Kidney (tissue), 14 donors: ENCODE measurements around the gene MUC3A. TPM values are rescaled to one million over a fixed set of nuclear protein-coding genes. Genes with fewer than 3 reads are reported as not detected.
"Not testable (repeated sequence)": the region's sequence is repeated elsewhere in the genome, so short reads cannot be mapped to it uniquely, and the experiment has no call there.

Experiments used
- DNase-seq, 5 donors: peaks; one replicate each; pipeline ENCODE4 v3.0.0-alpha.2; 2013 to 2020
- FAIRE-seq: peaks from 2 replicates; lab custom pipeline; 2012; peaks lifted over from hg19 to GRCh38; lab: Jason Lieb, UNC
- H3K27ac ChIP-seq, 2 donors: one replicate each; pipeline ENCODE4 v1.7.0; 2013; ENCODE audit warnings: low read depth in 2 of 2, low read length in 2 of 2, inconsistent platforms in 1 of 2
- H3K27me3 ChIP-seq: one replicate; pipeline ENCODE4 v1.7.1; 2013; ENCODE audit warnings: low read length, inconsistent platforms; ENCODE audit not compliant: control insufficient read depth, insufficient read depth
- H3K36me3 ChIP-seq, 3 donors: one replicate each; pipeline versions ENCODE4 v1.7.0 to v1.7.1; 2013; ENCODE audit warnings: low read length in 3 of 3, control low read depth in 1 of 3, inconsistent platforms in 1 of 3; ENCODE audit not compliant: insufficient read depth in 3 of 3, control insufficient read depth in 2 of 3
- H3K4me1 ChIP-seq, 3 donors: one replicate each; pipeline versions ENCODE4 v1.7.0 to v1.7.1; 2013; ENCODE audit warnings: low read length in 3 of 3, inconsistent platforms in 1 of 3, low read depth in 1 of 3; ENCODE audit not compliant: control insufficient read depth in 2 of 3, insufficient read depth in 2 of 3
- H3K4me3 ChIP-seq, 3 donors: one replicate each; pipeline versions ENCODE4 v1.7.0 to v1.8.1; 2013; ENCODE audit warnings: low read length in 3 of 3, control low read depth in 1 of 3, inconsistent platforms in 1 of 3
- H3K9ac ChIP-seq, 3 donors: one replicate each; pipeline versions ENCODE4 v1.7.0 to v1.7.1; 2013; ENCODE audit warnings: low read length in 3 of 3, control low read depth in 1 of 3, inconsistent platforms in 1 of 3
- H3K9me3 ChIP-seq, 3 donors: one replicate each; pipeline versions ENCODE4 v1.7.0 to v1.7.1; 2013; ENCODE audit warnings: low read length in 3 of 3, control low read depth in 1 of 3, inconsistent platforms in 1 of 3; ENCODE audit not compliant: control insufficient read depth in 2 of 3, insufficient read depth in 1 of 3
- intact Hi-C: fragments of 100-400 bp; cut with DNase I; formaldehyde crosslinking; loops from one replicate; pipeline ENCODE4 v1.11.1; 2022
- polyA plus RNA-seq: library from polyadenylated mRNA; stranded (reverse); fragments of 350-450 nt; fragmentation: Illumina TruSeq; extraction: RNeasy Lipid Tissue Mini Kit (QIAGEN cat#74804); gene quantifications from one replicate; pipeline ENCODE4 v1.2.3, GENCODE V29; 2014; ENCODE audit warnings: low read depth, low replicate concordance; ENCODE audit not compliant: insufficient read depth
- total RNA-seq: library from RNA; stranded (reverse); fragmentation: NEBNext Ultra II Directional; extraction: Animal tissue kit (Norgen Biotek cat#: 25700); gene quantifications from one replicate; pipeline ENCODE4 v1.2.1, GENCODE V29; 2021
- TF ChIP-seq, protein P1 (sequence below): IDR thresholded peaks from 3 replicates; pipeline ENCODE4 v1.5.1; 2012; ENCODE audit warnings: mild to moderate bottlenecking, moderate library complexity, borderline replicate concordance; ENCODE audit not compliant: insufficient read depth; ENCODE audit errors: extremely low read depth
- donor health status: control.
- donor health status: control.
- donor health status: control.
- donor health status: control.
- donor health status: control.
- donor health status: DM: yes; HTN: yes; CAD: no.
- donor health status: Normal renal cell carcinoma (clear cell type).

MUC3A gene
- total and polyA plus RNA-seq, 2 donors from 2014 or later, result 0.65 to 39.1 TPM

DNA sequence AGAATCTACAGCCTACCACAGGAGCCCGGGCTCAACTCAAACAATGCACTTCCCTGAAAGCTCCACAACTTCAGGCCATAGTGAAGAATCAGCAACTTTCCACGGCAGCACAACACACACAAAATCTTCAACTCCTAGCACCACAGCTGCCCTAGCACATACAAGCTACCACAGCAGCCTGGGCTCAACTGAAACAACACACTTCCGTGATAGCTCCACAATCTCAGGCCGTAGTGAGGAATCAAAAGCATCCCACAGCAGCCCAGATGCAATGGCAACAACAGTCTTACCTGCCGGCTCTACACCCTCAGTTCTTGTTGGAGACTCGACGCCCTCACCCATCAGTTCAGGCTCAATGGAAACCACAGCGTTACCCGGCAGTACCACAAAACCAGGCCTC, 42.3 kb downstream of the MUC3A start:
- TF ChIP-seq, protein P1, sequence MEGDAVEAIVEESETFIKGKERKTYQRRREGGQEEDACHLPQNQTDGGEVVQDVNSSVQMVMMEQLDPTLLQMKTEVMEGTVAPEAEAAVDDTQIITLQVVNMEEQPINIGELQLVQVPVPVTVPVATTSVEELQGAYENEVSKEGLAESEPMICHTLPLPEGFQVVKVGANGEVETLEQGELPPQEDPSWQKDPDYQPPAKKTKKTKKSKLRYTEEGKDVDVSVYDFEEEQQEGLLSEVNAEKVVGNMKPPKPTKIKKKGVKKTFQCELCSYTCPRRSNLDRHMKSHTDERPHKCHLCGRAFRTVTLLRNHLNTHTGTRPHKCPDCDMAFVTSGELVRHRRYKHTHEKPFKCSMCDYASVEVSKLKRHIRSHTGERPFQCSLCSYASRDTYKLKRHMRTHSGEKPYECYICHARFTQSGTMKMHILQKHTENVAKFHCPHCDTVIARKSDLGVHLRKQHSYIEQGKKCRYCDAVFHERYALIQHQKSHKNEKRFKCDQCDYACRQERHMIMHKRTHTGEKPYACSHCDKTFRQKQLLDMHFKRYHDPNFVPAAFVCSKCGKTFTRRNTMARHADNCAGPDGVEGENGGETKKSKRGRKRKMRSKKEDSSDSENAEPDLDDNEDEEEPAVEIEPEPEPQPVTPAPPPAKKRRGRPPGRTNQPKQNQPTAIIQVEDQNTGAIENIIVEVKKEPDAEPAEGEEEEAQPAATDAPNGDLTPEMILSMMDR, result no peak

DNA sequence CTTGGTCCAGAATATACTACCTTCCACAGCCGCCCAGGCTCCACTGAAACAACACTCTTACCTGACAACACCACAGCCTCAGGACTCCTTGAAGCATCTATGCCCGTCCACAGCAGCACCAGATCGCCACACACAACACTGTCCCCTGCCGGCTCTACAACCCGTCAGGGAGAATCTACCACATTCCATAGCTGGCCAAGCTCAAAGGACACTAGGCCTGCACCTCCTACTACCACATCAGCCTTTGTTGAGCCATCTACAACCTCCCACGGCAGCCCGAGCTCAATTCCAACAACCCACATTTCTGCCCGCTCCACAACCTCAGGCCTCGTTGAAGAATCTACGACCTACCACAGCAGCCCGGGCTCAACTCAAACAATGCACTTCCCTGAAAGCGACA, 42.9 kb downstream of the MUC3A start:
- FAIRE-seq, H3K9ac ChIP-seq, H3K27me3 ChIP-seq, H3K9me3 ChIP-seq, H3K27ac ChIP-seq, H3K4me1 ChIP-seq, intact Hi-C loops, H3K4me3 ChIP-seq, H3K36me3 ChIP-seq: not testable (repeated sequence)
- peak in 1 of 5 donors; percentile 42 for DNase-seq

More for the DNA sequence above, 42.3 kb downstream of the MUC3A start:
- FAIRE-seq (no peak), DNase-seq (peak in 1 of 5 donors; percentile 17)
- no peaks in the 10 kb centered on the region for H3K27me3 ChIP-seq
- H3K9me3 ChIP-seq, result no peaks in the 10 kb centered on the region
- no peak overlapping the region for H3K9ac ChIP-seq
- no peaks in the 10 kb centered on the region for H3K36me3 ChIP-seq
- H3K27ac ChIP-seq, result no peak overlapping the region
- no peaks in the 10 kb centered on the region for H3K4me1 ChIP-seq
- H3K4me3 ChIP-seq, result no peak overlapping the region
- intact Hi-C loops, result no loop called here

DNA sequence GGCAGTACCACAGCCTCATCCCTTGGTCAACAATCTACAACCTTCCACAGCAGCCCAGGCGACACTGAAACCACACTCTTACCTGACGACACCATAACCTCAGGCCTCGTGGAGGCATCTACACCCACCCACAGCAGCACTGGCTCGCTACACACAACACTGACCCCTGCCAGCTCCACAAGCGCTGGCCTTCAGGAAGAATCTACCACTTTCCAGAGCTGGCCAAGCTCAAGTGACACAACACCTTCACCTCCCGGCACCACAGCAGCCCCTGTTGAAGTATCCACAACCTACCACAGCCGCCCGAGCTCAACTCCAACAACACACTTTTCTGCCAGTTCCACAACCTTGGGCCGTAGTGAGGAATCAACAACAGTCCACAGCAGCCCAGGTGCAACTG, 45.3 kb downstream of the MUC3A start:
- H3K9me3 ChIP-seq, H3K27me3 ChIP-seq, DNase-seq, H3K36me3 ChIP-seq, H3K4me3 ChIP-seq, H3K4me1 ChIP-seq, H3K27ac ChIP-seq, FAIRE-seq, H3K9ac ChIP-seq, intact Hi-C loops: not testable (repeated sequence)

DNA sequence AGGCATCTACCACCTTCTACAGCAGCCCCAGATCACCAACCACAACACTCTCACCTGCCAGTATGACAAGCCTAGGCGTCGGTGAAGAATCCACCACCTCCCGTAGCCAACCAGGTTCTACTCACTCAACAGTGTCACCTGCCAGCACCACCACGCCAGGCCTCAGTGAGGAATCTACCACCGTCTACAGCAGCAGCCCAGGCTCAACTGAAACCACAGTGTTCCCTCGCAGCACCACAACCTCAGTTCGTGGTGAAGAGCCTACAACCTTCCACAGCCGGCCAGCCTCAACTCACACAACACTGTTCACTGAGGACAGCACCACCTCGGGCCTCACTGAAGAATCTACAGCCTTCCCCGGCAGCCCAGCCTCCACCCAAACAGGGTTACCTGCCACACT, 49.2 kb downstream of the MUC3A start:
- DNase-seq, result peak in 1 of 5 donors; percentile 46
- FAIRE-seq, H3K4me1 ChIP-seq, H3K9me3 ChIP-seq, H3K27ac ChIP-seq, H3K9ac ChIP-seq, H3K4me3 ChIP-seq, intact Hi-C loops, H3K27me3 ChIP-seq, H3K36me3 ChIP-seq: not testable (repeated sequence)

DNA sequence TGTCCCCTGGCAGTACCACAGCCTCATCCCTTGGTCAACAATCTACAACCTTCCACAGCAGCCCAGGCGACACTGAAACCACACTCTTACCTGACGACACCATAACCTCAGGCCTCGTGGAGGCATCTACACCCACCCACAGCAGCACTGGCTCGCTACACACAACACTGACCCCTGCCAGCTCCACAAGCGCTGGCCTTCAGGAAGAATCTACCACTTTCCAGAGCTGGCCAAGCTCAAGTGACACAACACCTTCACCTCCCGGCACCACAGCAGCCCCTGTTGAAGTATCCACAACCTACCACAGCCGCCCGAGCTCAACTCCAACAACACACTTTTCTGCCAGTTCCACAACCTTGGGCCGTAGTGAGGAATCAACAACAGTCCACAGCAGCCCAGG, 50.0 kb downstream of the MUC3A start:
- not testable (repeated sequence) for DNase-seq

DNA sequence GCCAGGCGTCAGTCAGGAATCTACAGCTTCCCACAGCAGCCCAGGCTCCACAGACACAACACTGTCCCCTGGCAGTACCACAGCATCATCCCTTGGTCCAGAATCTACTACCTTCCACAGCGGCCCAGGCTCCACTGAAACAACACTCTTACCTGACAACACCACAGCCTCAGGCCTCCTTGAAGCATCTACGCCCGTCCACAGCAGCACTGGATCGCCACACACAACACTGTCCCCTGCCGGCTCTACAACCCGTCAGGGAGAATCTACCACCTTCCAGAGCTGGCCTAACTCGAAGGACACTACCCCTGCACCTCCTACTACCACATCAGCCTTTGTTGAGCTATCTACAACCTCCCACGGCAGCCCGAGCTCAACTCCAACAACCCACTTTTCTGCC, 50.7 kb downstream of the MUC3A start:
- H3K9me3 ChIP-seq, H3K9ac ChIP-seq, H3K4me3 ChIP-seq, FAIRE-seq, H3K4me1 ChIP-seq, intact Hi-C loops, H3K36me3 ChIP-seq, H3K27me3 ChIP-seq, H3K27ac ChIP-seq: not testable (repeated sequence)
- peak in 1 of 5 donors; percentile 77 for DNase-seq

More for the DNA sequence above, 50.0 kb downstream of the MUC3A start:
- H3K9me3 ChIP-seq, H3K36me3 ChIP-seq, H3K27me3 ChIP-seq, H3K4me3 ChIP-seq, H3K9ac ChIP-seq, FAIRE-seq, H3K4me1 ChIP-seq, H3K27ac ChIP-seq, intact Hi-C loops: not testable (repeated sequence)

DNA sequence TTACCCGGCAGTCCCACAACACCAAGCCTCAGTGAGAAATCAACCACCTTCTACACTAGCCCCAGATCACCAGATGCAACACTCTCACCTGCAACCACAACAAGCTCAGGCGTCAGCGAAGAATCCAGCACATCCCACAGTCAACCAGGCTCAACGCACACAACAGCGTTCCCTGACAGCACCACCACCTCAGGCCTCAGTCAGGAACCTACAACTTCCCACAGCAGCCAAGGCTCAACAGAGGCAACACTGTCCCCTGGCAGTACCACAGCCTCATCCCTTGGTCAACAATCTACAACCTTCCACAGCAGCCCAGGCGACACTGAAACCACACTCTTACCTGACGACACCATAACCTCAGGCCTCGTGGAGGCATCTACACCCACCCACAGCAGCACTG, 53.0 kb downstream of the MUC3A start:
- intact Hi-C loops, H3K4me1 ChIP-seq, H3K4me3 ChIP-seq, H3K36me3 ChIP-seq, H3K9ac ChIP-seq, H3K27ac ChIP-seq, H3K9me3 ChIP-seq, H3K27me3 ChIP-seq, FAIRE-seq: not testable (repeated sequence)
- DNase-seq, result peak in 1 of 5 donors; percentile 48

DNA sequence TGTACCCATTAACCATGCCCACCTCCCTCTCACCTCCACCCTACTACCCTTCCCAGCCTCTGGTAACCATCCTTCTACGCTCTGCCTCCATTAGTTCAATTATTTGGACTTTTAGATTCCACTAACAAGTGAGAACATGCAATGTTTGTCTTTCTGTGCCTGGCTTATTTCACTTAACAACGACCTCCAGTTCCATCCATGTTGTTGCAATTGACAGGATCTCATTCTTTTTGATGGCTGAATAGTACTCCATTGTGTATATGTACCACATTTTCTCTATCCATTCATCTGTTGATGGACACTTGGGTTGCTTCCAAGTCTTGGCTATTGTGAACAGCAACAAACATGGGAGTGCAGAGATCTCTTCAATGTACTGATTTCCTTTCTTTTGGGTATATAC, 58.0 kb downstream of the MUC3A start:
- intact Hi-C loops, H3K4me3 ChIP-seq, H3K27ac ChIP-seq, H3K36me3 ChIP-seq, H3K9me3 ChIP-seq, H3K4me1 ChIP-seq, DNase-seq, FAIRE-seq, H3K9ac ChIP-seq, H3K27me3 ChIP-seq: not testable (repeated sequence)
